Measurements from ENCODE around the gene SHC2. TPM values are rescaled to one million over a fixed set of nuclear protein-coding genes. Genes with fewer than 3 reads are reported as not detected.

The SHC2 gene
- total RNA-seq, 2 experiments from 2014 or later, result 0.21 TPM; not detected in 1

DNA sequence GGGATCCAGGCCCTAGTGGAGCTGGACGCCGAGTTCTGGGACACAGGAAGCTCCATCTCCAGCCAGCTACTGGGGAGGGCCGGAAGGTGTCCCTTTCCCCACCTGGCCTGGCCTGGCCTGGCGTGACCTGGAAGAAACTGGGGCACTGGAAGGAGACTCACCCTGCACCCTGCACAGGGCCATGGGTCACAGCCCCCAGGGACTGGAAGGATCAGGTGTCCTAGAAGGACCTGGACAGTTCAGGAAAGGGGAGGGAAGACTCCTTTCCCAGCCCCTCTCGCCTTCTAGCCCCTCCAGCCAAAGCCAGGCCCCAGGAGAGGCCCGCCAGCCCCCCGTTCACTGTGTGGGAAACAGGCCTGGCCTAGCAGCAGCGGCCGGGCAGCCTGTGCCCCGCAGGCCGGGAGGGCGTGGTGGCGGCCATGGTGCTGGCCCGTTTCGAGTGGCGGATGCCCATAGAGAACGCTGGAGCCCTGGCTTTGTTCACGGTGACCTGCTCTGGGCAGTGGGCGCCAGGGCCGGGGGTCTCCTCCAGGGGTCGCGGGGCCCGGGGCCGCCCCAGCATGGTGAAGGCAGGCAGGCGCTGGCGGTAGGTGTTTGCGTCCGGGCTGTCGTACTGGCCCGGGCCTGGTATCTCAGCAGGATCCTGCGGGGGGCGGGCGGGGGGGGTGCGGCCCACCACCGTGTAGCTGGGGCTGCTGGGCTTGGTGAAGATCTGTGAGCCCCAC, 2.8 kb upstream of the SHC2 start:
- Mint-ChIP-seq H3K4me1 (peaks cover 8% of the 10 kb centered on the region), H3K36me3 (ENCODE audit: low read depth) (no peaks in the 10 kb centered on the region), H3K27me3 (peaks cover 12% of the 10 kb centered on the region), H3K27ac (no peak overlapping the region), H3K4me3 (no peak overlapping the region), H3K9me3 (ENCODE audit: low read depth) (no peaks in the 10 kb centered on the region)
- POLR2A ChIA-PET, result no interaction called here
- ATAC-seq (no peak), DNase-seq (no peak)
- CTCF ChIA-PET, result interaction anchor here (0.7 kb wide), 1 partner anchor 29 kb away, joined by 3 read pairs; no protein-coding TSS in a partner anchor
- intact Hi-C loops (cut with DNase I, micrococcal nuclease), result no loop called here

GRCh38 chr19:461721-462551, 1.1 kb upstream of the SHC2 start:
- ATAC-seq, result peak; percentile 50
- H3K36me3 Mint-ChIP-seq (ENCODE audit: low read depth), result no peaks in the 10 kb centered on the region
- ChIA-PET POLR2A (no interaction called here), CTCF (no interaction called here)
- peaks cover 8% of the 10 kb centered on the region for H3K4me1 Mint-ChIP-seq
- intact Hi-C loops (cut with DNase I, micrococcal nuclease), result no loop called here
- H3K27ac Mint-ChIP-seq, result no peak overlapping the region
- H3K9me3 Mint-ChIP-seq (ENCODE audit: low read depth), result no peaks in the 10 kb centered on the region
- peaks cover 14% of the 10 kb centered on the region for H3K27me3 Mint-ChIP-seq
- DNase-seq, result peak; percentile 41
- H3K4me3 Mint-ChIP-seq, result peak overlapping the region; percentile 28

DNA sequence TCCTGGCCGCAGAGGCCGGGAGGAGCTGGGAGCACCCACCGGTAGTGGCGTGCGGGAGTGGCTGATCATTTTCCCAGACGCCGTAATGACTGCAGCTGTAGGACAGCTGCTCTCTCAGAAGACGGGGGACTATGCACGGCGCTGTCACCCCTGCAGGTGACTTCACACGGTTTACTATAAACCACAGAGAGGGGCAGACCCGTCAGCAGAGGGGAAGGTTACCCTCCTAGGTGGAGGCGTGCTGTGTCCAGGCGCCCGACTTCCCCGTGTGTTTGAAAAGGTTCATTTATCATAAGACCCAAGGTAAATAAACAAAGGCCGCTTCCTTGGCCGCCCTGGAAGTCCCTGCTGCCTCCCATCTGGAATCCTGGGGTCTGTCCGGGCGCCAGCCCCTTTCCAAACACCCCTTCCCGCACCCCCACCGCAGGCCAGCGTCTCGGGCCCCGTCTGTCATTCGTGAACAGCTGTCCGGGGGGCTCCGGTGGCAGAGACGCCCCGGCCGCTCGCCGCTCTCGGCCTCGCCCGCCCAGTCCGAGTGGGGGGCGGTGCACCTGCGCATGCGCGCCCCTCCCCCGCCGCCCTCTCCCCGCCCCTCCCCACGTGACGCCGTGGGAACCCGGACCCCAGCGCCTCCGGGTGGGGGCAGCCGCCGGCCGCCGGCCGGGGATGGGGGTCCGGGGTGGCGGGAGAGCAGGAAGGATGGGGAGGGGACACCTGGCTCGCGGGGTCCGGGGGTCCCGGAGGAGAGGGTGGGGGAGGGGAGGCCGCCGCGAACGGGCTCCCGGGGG, 915 bp downstream of the SHC2 start:
- Mint-ChIP-seq H3K4me3 (peak overlapping the region; percentile 45), H3K9me3 (ENCODE audit: low read depth) (no peaks in the 10 kb centered on the region), H3K4me1 (peaks cover 8% of the 10 kb centered on the region), H3K27me3 (peaks cover 14% of the 10 kb centered on the region), H3K36me3 (ENCODE audit: low read depth) (no peaks in the 10 kb centered on the region), H3K27ac (no peak overlapping the region)
- DNase-seq (peak; percentile 41), ATAC-seq (peak; percentile 63)
- ChIA-PET POLR2A (no interaction called here), CTCF (no interaction called here)
- intact Hi-C loops (cut with DNase I, micrococcal nuclease), result loop anchor here in 1 of 2 experiments (10.0 kb wide), 1 partner anchor 1495 kb away; no protein-coding TSS in a partner anchor

DNA sequence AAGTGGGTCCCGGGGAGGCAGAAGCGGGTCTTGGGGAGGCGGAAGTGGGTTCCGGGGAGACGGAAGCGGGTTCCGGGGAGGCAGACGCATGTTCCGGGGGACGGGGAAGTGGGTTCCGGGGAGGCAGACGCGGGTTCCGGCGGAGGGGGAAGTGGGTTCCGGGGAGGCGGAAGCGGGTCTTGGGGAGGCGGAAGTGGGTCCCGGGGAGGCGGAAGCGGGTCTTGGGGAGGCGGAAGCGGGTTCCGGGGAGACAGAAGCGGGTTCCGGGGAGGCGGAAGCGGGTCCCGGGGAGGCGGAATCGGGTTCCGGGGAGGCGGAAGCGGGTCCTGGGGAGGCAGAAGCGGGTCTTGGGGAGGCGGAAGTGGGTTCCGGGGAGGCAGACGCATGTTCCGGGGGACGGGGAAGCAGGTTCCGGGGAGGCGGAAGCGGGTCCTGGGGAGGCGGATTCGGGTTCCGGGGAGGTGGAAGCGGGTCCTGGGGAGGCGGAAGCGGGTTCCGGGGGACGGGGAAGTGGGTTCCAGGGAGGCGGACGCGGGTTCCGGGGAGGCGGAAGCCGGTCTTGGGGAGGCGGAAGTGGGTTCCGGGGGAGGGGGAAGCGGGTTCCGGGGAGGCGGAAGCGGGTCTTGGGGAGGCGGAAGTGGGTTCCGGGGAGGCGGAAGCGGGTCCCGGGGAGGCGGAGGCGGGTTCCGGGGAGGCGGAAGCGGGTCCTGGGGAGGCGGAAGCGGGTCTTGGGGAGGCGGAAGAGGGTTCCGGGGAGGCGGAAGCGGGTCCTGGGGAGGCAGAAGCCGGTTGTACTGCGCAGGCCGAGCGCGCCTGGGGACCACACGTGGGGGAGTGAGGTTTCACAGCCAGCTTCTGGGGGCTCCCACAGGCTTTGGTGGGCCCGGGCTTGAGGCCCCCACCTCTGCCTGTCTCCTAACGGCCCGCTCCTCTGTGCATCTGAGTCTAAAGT, 2.5 kb downstream of the SHC2 start:
- Mint-ChIP-seq H3K27ac (no peak overlapping the region), H3K4me1 (peaks cover 8% of the 10 kb centered on the region), H3K9me3 (ENCODE audit: low read depth) (no peaks in the 10 kb centered on the region), H3K4me3 (no peak overlapping the region), H3K36me3 (ENCODE audit: low read depth) (no peaks in the 10 kb centered on the region), H3K27me3 (peaks cover 14% of the 10 kb centered on the region)
- ChIA-PET POLR2A (no interaction called here), CTCF (no interaction called here)
- ATAC-seq, result no peak
- DNase-seq, result no peak
- intact Hi-C loops (cut with DNase I, micrococcal nuclease), result loop anchor here in 1 of 2 experiments (10.0 kb wide), 1 partner anchor 1496 kb away; no protein-coding TSS in a partner anchor

DNA sequence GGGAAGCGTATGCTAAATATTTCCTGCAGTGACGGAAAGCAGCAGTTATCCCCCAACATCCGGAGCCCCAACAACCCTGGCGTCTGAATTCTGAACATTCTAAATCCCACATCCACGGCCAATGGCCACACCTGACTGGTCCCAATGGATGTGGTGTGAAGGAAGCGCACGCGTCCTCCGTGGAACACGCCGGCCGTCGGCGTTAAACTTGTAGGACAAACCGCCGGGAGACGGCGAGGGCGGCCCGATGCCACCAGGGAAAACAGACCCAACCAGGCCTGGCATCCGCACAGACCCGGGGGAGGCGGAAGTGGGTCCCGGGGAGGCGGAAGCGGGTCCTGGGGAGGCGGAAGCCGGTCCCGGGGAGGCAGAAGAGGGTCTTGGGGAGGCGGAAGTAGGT, 3.2 kb downstream of the SHC2 start:
- no peak for ATAC-seq
- Mint-ChIP-seq H3K4me1 (peaks cover 8% of the 10 kb centered on the region), H3K36me3 (ENCODE audit: low read depth) (no peaks in the 10 kb centered on the region), H3K9me3 (ENCODE audit: low read depth) (no peaks in the 10 kb centered on the region), H3K4me3 (no peak overlapping the region), H3K27me3 (peaks cover 14% of the 10 kb centered on the region), H3K27ac (no peak overlapping the region)
- intact Hi-C loops (cut with DNase I, micrococcal nuclease), result loop anchor here in 1 of 2 experiments (10.0 kb wide), 1 partner anchor 1497 kb away; no protein-coding TSS in a partner anchor
- no peak for DNase-seq
- ChIA-PET POLR2A (no interaction called here), CTCF (no interaction called here)

GRCh38 chr19:456547-457110, 4.2 kb downstream of the SHC2 start:
- Mint-ChIP-seq H3K27ac (no peak overlapping the region), H3K36me3 (ENCODE audit: low read depth) (no peaks in the 10 kb centered on the region), H3K9me3 (ENCODE audit: low read depth) (no peaks in the 10 kb centered on the region), H3K27me3 (peaks cover 9% of the 10 kb centered on the region), H3K4me1 (peaks cover 7% of the 10 kb centered on the region), H3K4me3 (no peak overlapping the region)
- ChIA-PET POLR2A (no interaction called here), CTCF (no interaction called here)
- ATAC-seq (no peak), DNase-seq (no peak)
- intact Hi-C loops (cut with DNase I, micrococcal nuclease), result loop anchor here in 1 of 2 experiments (10.0 kb wide), 1 partner anchor 1498 kb away; no protein-coding TSS in a partner anchor

DNA sequence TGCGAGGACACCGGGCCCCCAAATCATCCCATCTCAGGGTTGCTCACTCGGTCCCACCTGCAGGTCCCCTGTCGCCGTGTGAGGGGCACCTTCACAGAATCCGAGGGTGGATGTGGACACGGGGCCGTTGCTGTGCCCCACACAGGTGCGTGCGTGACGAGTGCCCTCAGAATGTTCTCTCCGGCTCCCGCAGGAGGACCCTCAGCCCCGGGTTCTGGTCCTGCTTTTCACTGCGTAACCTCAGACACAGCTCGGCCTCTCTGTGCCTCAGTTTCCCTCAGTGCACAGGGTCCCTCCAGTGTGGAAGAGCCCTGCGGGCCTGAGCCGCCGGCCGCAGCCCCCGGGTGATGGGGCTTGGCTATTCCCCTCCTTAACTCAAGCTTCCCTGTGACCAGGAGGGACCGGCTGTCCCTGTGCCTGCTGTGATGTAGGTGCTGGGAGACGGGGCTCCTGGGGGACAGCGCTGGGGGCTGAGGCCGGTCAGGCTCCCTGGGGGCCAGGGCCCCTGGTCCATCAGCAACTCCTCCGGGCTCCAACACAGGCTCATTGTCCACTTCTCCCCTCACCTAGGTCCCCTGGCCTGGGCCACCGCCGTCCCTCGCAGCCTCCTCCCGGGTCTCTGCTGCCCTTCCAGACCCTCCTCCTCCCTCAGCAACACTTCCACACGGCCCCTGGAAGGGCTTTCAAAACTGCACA, 4.8 kb downstream of the SHC2 start:
- Mint-ChIP-seq H3K9me3 (ENCODE audit: low read depth) (no peaks in the 10 kb centered on the region), H3K4me3 (no peak overlapping the region), H3K4me1 (peaks cover 6% of the 10 kb centered on the region), H3K27me3 (peaks cover 8% of the 10 kb centered on the region), H3K27ac (no peak overlapping the region), H3K36me3 (ENCODE audit: low read depth) (no peaks in the 10 kb centered on the region)
- no peak for DNase-seq
- ATAC-seq, result no peak
- POLR2A ChIA-PET, result no interaction called here
- intact Hi-C loops (cut with DNase I, micrococcal nuclease), result loop anchor here in 1 of 2 experiments (10.0 kb wide), 1 partner anchor 1499 kb away; no protein-coding TSS in a partner anchor
- CTCF ChIA-PET, result no interaction called here

- DNase-seq (no peak), ATAC-seq (no peak)
- ChIA-PET POLR2A (no interaction called here), CTCF (no interaction called here)
- H3K4me1 Mint-ChIP-seq, result peaks cover 6% of the 10 kb centered on the region
- intact Hi-C loops (cut with DNase I, micrococcal nuclease), result loop anchor here in 1 of 2 experiments (10.0 kb wide), 1 partner anchor 1500 kb away; no protein-coding TSS in a partner anchor
- H3K36me3 Mint-ChIP-seq (ENCODE audit: low read depth), result no peaks in the 10 kb centered on the region
- no peak overlapping the region for H3K27ac Mint-ChIP-seq
- no peak overlapping the region for H3K4me3 Mint-ChIP-seq
- H3K9me3 Mint-ChIP-seq (ENCODE audit: low read depth), result peaks cover 4% of the 10 kb centered on the region
- peaks cover 8% of the 10 kb centered on the region for H3K27me3 Mint-ChIP-seq
Measured at GRCh38 chr19:455031-455705, 5.7 kb downstream of the SHC2 start.

DNA sequence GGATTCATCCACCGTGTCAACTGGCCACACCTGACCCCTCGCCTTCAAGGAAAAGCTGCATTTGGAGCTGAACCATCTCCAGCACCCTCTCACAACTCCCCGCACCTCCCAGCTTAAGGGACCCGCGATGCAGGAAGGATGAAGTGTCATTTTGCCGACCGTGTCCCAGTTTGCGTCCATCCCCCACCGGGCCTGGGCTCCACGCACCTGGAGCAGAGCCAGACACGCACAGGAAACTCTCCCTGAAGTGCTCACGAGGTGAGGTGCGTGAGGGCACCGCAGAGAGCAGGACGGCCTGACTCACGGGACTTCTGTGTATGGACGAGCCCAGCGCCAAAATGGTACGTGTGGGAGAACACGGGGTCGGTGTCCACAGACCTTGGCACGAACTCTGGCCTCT, 7.2 kb downstream of the SHC2 start:
- peaks cover 4% of the 10 kb centered on the region for H3K9me3 Mint-ChIP-seq (ENCODE audit: low read depth)
- H3K4me1 Mint-ChIP-seq, result no peaks in the 10 kb centered on the region
- ATAC-seq (no peak), DNase-seq (no peak)
- no peak overlapping the region for H3K4me3 Mint-ChIP-seq
- POLR2A ChIA-PET, result no interaction called here
- H3K27me3 Mint-ChIP-seq, result peaks cover 2% of the 10 kb centered on the region
- intact Hi-C loops (cut with DNase I, micrococcal nuclease), result loop anchor here in 1 of 2 experiments (10.0 kb wide), 1 partner anchor 1501 kb away; no protein-coding TSS in a partner anchor
- H3K36me3 Mint-ChIP-seq (ENCODE audit: low read depth), result no peaks in the 10 kb centered on the region
- H3K27ac Mint-ChIP-seq, result no peak overlapping the region
- CTCF ChIA-PET, result no interaction called here
